ENCODE data around the gene HOXA3.

The HOXA3 gene

DNA sequence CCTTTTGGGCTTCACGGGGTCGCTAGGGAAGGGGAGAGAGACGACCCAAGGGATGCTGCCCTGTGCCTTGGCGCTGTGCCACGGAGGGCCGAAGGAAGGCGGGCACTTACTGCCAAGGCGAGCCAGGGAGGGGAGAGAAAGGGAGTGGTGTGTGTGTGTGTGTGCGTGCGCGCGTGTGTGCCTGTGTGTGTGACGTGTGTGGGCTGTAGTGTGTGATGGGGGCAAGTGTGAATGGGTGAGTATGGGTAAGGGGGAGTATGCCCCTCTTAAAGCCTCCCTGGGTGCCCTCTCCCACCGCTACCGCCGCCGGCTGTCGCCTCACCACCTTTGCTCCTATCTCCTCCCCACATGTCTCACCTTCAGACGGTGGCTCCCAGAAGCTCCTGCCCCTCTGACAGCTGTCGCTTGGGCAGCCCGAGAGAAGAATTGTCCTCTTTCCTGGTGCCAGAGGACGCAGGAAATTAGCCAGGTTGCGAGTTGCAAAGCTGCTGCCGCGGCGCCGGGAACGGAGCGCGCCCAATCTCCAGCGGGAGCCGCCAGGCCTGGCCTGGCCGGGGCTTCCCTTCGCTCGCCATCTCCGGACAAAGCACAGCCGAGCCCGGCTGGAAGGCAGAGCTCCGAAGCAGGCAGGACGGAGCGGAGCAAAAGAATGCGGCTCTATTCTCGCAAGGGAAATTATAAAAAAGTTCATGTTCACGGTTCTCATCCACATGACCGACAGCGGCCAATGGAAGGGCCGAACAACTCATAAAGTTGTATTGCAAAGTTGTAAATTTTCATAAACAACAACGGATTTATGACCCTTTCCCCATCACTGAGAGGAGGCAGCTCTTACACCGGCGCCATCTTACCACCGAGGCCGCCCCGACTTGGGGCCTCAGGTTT, at the start of gene HOXA3:
HOXA3 (minus strand) TSS at position 653 of the 885 bp plus-strand sequence. CDS start 41,943 bp downstream, outside the sequence.
- peak in 1 of 2 donors; percentile 26 for DNase-seq

DNA sequence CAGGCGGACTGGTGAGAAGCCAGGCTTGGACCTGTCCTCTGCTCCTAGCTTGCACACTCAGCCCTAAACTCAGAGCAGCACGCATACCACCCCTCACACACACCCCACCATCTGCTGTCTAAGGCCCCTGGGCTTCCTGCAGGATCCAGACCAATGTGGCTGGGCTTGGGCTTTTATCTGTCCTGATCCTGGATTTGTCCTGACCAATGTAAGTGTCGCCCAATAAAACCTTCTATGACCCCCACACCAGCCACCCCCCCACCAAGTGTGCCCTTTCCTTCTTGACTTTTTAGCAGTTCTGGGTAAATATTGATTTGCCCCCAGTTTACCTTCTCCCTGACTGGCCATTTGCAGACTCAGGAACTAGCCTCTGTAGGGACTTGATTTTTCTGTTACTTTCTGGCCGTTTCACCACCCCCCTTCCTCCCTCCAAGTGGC, 49.2 kb upstream of the HOXA3 start:
- no peak for DNase-seq

DNA sequence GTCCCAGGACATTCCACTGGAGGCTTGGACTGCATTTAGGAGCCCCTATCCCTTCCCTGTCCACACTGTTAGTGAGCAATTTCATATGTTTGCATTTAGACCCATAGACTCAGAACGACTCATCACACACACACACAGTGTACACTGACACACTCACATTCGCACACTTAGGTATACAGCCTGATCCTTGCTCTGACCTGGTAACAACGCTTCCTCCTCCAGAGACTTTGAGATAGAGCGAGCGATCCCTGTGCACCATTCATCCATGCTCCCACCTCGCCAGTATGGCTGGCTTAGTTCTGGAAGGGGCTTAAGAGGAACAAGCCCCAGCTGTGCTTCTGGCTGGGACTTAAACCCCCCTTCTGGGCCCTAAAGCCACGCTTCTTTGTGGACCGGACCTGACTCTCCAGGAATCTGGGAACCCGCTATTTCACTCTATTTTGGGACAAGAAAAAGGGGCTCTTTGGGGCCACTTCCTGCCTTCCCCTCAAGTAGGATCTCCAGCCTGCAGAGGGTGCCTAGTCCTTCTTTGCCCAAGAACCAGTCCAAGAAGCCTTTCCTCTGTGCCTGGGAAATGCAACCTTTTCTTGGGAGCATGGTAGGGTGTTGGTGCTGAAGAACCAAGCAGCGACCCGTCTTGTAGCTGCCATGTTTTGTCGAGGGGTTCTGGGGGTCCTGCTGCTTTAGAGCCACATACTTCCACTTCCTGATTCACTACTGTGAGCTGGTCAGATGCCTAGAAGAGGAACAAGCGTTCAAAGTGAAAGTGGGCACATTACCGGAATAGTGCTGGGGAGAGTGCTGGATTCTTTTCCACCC, 48.6 kb upstream of the HOXA3 start:
- no peak for DNase-seq

DNA sequence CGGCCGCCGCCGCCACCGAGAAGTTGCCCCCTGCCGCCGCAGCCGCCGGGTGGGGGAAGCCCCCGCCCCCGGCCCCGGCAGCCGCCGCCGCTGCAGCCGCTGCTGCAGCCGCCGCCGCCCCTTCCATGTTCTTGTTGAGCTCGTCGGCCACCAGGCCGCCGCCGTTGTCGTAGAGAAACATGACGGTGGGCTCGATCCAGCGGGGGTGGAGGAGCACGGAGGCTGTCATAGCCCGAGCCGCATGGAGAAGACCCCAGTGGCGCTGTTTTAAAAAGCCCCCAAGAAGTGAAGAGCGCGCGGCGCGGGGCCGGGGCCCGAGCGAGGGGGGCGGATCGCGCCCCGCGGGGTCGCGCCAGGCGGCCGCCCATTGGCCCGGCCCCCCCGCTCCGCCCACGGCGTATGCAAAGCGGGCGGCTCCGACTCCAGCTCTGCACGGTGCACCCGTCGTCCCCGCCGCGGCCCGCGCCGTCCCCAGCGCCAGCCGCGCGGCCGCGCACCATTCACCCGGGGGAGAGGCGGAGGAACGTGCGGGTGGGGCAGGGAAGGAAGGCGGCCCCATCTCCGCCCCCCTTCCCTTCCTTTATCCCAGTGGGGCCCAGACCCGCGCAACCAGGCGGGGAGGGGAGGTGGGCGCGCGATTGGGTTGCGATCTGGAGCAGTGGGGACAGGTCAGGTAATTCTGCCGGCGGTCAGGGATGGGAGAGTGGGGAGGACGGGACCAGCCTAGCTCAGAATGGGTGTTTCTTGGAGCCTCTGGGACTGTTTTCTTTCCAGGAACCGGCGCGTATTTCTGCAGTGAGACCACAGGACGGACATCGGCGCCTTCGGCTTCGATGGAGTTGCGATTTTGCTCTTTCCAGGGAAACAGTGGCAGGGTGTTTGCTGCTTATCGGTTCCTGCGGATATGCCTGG, 47.7 kb upstream of the HOXA3 start, which contains the start of gene HOXA13:
HOXA13 (minus strand) TSS at position 243 of the 912 bp plus-strand sequence; CDS start at position 229, 14 bp downstream.
- DNase-seq, result no peak

DNA sequence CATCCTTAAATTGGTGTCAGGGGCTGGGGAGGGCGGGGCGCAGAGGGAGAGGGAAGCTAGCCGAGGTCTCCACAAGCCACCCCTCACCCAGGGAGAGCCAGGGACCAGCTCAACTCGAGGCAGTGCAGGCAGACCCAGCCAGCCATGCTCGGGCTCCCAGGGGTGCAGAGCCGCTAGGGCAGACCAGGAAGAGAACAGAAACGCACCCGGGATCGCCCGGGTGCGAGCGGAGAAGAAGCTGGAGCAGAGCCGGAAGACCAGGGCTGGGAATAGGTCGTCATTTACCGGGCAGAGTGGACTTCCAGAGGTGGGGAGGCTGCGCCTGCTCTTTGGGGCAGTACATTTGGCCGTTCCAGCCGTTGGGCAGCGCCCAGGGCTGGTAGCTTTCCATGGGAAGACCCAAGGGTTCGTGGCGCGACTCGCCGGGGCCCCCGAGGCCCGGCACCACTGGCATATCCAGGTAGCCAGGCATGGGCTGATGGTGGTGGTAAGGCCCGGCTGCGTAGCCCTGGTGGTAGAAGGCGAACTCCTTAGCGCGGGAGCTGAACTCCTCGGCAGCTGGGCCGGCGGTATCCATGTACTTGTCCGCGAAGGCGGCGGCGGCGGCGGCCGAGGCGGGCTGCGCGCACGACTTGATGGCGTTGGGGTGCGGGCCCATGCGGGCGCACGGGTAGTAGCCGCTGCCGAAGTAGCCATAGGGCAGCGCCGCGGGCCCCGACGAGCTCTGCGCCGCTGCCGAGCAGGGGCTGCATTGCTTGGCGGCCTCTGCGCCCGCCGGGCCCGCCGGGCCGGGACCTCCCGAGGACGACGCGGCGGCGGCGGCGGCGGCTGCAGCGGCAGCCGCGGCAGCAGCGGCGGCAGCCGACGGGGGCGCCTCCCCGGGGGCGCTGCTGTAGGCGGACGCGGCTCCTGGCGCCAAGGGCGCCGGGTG, 46.8 kb upstream of the HOXA3 start:
- no peak for DNase-seq

DNA sequence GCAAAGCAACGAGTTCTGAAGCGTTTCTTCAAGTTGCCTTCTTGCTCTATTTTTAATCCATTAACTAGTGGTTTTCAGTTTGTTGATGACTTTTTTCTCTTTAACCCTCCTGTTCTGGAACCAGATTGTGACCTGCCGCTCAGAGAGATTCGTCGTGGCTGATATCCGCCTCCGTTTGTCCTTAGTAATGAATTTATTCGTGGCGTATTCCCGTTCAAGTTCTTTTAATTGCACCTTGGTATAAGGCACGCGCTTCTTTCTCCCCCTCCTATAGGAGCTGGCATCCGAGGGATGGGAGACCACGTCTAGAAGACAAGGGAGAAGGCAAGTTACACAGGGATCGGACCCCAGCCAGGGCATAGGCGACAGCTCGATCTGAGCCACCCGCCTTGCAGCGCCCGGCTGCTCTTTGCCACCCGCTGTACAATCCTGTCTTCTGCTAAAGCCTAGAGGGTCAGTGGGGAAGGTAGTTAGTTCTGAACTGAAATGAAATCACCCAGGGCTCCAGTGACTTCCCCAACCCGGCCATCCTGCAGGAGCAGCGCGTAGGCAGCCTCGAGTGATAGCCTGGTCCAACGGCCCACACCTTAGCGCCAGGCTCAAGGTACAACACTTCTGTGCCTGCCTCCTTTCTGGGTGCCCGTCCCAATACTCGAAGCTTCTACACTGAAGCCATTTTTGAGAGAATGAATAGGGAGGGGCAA, 45.9 kb upstream of the HOXA3 start:
- no peak for DNase-seq

DNA sequence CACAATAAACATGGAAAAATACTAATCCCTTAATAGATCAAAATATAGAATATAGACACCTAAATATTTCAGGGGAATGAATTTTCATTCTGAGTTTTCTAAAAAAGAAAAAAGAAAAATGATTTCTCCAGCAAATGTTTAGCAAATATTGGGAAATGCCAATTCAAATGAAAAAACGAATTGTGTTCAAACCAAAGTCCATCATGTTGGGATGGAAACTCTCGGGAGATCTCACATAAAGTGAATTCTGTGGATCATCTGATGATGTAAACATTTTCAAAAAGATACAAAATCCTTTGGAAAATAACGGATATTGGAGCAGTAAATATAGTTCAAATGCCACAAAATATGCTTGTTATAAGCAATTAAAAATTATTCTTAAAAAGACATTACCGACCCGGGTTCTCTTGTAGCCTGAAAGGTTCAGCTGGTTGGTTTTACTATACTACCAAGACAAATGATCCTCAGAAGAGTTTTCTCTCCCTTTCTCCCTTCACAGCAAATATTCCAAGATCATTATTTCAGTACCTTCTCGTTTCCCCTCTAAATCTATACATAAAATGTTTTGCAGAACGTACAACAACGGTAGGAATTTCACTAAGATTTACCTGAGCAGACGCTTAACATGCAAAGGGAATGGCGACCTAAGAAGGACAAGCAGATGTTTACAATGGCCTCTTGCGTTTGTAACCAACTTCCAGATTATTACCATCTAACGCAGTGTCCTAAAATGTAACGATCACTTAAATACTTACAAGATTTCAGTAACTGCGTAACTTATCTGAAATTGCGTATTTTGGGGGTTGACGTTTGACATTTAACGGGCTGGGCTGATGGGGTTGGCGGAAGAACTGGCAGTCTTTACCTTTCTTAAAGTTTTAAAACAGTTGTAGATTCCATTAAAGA, 45.0 kb upstream of the HOXA3 start:
- no peak for DNase-seq

DNA sequence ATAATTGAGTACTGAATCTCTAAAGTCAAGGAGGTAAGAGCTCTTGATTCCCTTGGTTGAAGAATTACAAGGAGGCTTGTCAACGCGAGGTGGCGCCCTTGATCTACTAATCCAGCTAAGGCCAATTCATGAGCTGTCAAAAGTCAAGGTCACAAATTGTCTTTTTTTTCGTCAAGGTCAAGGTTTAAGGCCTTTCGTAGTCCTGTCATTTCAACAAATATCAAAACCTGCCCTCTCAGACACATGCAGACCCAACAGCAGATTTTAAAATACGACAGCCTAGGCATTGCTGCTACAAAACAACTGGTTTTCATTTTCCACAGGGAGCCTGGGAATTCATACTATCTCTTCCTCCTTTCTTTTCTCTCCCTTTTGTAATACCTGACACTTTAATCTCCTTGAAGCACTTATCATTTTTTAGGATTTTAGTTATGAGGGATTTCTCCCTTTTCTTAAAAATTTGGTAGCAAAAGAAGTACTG, 43.9 kb upstream of the HOXA3 start:
- DNase-seq, result peak in 1 of 2 donors; percentile 55

DNA sequence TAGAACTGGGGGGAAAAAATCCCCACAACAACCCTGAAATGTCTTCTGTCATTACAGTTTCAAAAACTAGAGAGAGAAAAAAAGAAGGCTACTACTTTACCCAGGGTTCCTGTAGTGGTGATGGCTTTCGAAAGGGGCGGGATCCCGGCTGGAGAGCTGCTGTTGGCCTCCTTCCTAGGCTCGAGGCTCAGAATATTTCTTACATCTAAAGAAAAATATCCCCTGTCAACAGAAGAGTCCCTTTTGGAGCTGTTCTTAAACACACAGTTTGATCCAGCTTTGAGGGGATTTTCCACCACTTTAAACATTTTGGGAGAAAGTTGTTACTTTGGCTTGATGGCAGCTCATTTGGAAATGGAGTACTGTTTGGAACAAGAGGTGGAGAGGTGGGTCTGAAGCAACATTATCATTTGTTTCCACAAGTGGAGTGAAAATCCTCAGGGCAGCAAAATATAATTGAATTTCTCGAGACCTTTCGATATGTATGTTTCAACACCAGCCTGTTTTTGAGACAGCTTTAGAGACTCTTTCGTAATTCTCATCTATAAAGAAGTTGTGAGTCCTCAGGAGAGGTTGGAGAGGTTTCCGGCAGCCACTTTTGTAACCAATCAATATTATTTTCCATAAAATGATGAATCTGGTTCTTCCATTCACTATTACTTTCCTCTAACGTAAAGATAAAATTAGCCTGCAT, 42.5 kb upstream of the HOXA3 start:
- no peak for DNase-seq

DNA sequence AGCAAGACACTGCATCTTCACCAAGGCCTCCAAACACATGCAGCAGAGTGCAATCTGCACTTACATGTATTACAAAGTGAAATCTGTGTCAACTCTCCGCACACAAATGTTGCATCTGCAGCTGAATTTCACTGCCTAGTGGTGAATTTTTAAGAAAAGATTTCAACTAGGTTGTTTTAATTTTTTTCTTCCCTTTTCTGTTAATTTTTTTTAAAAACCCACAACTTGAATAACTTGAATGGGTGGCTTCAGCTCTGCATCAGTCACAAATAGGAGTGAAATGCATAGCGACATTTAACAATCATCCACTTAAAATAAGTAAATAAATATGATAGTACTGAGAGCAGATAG, 41.6 kb upstream of the HOXA3 start:
- no peak for DNase-seq

DNA sequence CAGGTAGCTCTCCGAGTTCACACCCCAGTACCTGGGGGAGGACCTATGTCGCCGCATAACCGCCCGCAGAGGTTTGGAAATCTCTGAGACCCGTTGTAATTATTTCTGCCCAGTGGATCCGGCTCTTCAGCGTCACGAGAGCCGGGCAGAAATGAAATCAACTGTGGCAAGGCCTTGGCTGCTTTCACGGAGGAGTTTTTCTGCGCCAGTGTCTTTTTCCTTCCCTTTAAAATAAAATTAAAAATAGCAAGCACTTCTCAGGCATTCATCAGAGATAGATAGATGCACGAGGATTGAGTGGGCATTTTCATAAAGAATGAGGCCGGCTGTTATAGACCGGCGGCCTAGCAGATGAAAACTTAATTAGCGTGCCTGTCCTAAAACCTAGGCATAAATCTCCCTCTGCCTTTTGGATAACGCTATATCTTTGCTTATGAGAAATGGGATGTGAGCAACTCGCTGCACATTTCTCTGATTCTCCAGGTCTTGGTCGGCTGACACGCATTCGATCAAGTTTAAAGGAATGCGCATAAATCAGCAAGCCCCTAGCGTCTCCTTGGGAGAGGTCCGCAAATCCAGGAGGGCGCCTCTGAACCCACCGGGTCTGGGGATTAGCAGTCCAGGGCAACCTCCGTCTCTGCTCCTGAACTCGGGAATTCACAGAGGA, 41.1 kb upstream of the HOXA3 start:
- DNase-seq, result no peak

DNA sequence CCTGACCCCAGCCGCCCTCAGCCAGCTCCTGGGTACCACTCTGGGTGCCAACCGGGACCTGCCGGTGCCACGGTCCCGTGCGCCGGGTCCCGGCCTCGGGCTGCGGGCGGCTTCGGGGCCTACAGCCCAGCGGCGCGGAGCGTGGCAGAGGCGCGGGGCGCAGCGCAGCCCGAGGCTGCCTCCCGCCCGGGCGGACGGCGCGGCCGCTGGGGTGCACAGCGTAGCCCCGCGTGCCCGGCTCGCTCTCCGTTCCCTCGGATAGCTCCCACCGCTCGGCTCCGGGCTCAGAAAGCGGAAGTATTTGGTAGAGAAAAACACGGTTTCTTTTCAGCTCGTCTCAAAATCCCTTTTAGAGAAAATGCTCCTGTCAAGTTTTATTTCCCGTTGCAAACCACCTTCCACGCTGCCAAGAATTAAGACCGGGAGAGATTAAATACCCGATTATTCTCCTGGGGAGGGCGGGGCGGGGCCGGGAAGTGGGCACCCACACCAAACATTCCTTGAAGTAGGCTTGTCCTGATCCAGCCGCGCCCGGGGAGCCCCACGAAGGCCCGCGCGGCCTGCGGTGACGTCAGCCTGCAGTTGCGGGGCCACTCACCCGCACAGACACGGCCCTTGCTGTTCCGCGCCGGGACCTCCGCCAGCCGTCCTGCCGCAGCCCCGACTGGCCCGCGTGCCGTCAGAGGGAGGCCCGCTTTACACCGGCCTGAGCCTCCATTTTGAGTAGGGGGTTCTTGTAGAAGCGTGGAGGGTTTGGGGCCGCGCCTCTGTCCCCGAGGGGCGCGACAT, 40.4 kb upstream of the HOXA3 start:
- no peak for DNase-seq

DNA sequence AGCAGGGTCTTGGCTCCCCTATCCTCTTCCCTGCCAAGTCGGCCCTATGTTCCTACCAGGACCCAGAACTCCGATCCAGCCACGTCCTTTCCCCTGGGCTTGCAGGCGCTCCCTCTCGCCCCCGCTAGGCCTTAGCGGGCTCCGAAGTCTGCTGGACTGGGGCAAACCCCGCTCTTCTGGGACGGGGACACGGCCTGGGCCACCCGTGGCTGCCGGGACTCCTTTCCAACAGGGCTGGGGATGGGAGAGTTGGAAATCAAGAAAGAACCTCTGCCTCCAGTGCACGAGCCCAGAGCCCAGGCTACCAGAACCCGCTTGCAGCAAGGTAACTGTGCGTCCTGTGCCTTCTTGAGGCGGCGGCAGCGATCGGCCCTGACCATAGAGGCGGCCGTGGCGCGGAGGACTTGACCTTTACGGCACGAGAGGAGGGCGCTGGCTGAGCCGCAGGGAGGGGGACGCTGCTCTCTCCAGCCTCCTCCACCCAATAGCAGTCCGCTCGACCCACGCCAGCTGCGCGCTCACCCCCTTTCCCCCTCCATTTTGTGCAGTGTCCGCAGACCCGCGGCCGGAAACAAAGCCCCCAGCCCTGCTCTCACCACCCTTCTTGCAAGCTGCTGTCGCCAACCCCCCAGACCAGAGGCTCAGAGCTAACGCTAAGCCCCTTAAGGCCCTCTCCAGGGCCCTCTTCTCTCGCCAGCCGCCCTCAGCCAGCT, 39.6 kb upstream of the HOXA3 start:
- no peak for DNase-seq

DNA sequence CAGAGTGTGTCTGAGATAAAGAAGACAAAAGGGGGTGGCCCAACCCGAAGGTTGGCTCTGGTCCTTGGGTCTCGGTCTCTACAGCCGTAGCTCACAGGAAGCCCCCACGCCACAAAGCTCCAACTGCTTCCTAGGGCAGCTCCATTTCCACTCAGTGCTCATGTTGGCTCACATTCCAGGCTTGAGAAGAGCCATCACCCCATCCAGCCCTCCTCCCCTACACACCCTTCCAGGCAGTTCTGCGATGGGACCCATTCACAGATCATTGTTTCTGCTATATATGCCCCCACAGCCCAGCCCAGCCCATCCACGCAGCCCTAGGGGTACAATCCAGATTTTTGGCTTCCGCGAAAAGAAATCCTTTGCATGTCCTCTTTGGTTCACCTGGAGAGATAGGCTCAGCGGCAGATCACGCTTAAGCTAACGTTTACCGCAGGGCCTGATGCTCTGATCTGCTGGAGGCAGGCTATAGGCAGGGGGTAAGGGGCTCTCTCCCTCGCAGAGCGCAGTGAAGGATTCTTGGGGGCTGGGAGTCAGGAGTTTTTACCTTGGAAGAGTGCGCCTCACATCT, 38.9 kb upstream of the HOXA3 start:
- DNase-seq, result no peak

DNA sequence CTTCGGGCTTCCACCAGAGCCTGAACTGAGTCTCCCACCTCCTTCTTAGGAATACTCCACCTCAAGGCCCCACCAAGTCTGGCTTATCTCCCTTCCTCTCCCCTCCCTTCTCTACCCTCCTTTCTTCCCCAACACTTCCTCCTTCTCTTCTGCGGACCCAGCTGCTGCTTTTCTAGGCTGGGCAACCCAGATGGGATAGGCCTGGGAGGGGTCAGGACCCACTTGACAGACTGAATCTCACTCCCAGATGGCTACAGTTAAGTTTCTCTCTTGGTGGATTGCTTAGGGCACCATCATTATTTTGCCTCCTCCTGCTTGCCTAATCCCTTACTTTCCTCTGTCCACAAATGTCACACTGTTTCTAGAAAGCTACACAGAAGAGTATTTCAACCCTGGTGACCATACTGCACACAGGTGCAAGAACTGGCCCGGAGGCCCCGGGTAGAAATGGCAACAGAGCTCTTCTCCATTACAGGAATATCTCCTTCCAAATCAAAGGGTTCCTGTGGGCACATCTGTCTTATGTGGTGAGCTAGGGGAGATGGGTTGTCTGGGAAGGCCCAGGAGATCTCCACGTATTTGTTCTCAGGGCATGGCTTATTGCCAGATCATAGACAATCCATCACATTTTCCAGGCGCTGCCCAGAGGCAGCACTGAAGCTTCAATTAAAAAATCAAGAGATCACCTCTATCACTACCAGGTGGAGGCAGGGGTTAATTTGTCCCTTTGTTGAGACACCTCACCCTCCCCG, 37.8 kb upstream of the HOXA3 start:
- DNase-seq, result no peak

All from bone marrow (tissue), 2 donors.